Activated CD8-positive, alpha-beta T cell treated with anti-CD3 and anti-CD28 coated beads for 36 hours (primary cell): Measurements from ENCODE around the gene ZBED1. TPM values are rescaled to one million over a fixed set of nuclear protein-coding genes. Genes with fewer than 3 reads are reported as not detected.
A peak's percentile ranks its signal among the peaks of the same experiment; 100 is the strongest.

ENCODE experiments used
- ATAC-seq: fragments of 200-7000 bp; cut with Tn5 transposase; one replicate; pipeline ENCODE4 v1.10.0; 2021; ENCODE audit warnings: mild to moderate bottlenecking, moderate library complexity
- CTCF ChIA-PET: fragments of 350-600 bp; sonication (Branson Sonifier 250); formaldehyde crosslinking; loops from one replicate; lab custom pipeline; 2021; ENCODE audit warnings: antibody characterized with exemption; lab: Charles Lee
- POLR2A ChIA-PET: fragments of 350-600 bp; sonication (Branson Sonifier 250); formaldehyde crosslinking; loops from one replicate; lab custom pipeline; 2021; ENCODE audit warnings: antibody characterized with exemption; lab: Charles Lee
- DNase-seq: peaks from one replicate; pipeline ENCODE4 v3.0.0-alpha.2; 2020
- H3K27ac Mint-ChIP-seq: one replicate; pipeline ENCODE4 v1.8.0; 2021; ENCODE audit warnings: mild to moderate bottlenecking, mixed read lengths
- H3K27me3 Mint-ChIP-seq: one replicate; pipeline ENCODE4 v1.8.0; 2021; ENCODE audit warnings: mixed read lengths
- H3K36me3 Mint-ChIP-seq: one replicate; pipeline ENCODE4 v1.8.0; 2021; ENCODE audit warnings: low read depth, mixed read lengths
- H3K4me1 Mint-ChIP-seq: one replicate; pipeline ENCODE4 v1.8.0; 2021; ENCODE audit warnings: low read depth, mixed read lengths
- H3K4me3 Mint-ChIP-seq: one replicate; pipeline ENCODE4 v1.8.0; 2021; ENCODE audit warnings: mild to moderate bottlenecking, moderate library complexity, mixed read lengths
- H3K9me3 Mint-ChIP-seq: one replicate; pipeline ENCODE4 v1.8.0; 2021; ENCODE audit warnings: mixed read lengths
- CTCF ChIP-seq: fragments of 200-600 bp; IDR thresholded peaks from one replicate; pipeline ENCODE4 v1.8.0; 2022; ENCODE audit warnings: antibody characterized with exemption, mild to moderate bottlenecking
- intact Hi-C: fragments of 100-400 bp; cut with micrococcal nuclease; formaldehyde crosslinking; loops from one replicate; pipeline ENCODE4 v1.10.0; 2022
- total RNA-seq, 2 experiments: library from RNA; stranded (reverse); gene quantifications; one replicate each; pipeline ENCODE4 v1.2.3, GENCODE V29; 2021

The ZBED1 gene
- total RNA-seq, 2 experiments from 2014 or later = 26.3 to 28.7 TPM

GRCh38 chrX:2497961-2498780 is 2.6 kb downstream of the ZBED1 start:
- ChIA-PET POLR2A (no interaction called here), CTCF (no interaction called here)
- TF ChIP-seq CTCF = no peak
- H3K27ac Mint-ChIP-seq = peak overlapping the region; percentile 39
- H3K9me3 Mint-ChIP-seq = no peaks in the 10 kb centered on the region
- peaks cover 26% of the 10 kb centered on the region for H3K4me1 Mint-ChIP-seq
- DNase-seq = no peak
- H3K27me3 Mint-ChIP-seq = no peaks in the 10 kb centered on the region
- ATAC-seq = no peak
- peaks cover 24% of the 10 kb centered on the region for H3K36me3 Mint-ChIP-seq
- peak overlapping the region; percentile 74 for H3K4me3 Mint-ChIP-seq
- intact Hi-C loops = no loop called here

DNA sequence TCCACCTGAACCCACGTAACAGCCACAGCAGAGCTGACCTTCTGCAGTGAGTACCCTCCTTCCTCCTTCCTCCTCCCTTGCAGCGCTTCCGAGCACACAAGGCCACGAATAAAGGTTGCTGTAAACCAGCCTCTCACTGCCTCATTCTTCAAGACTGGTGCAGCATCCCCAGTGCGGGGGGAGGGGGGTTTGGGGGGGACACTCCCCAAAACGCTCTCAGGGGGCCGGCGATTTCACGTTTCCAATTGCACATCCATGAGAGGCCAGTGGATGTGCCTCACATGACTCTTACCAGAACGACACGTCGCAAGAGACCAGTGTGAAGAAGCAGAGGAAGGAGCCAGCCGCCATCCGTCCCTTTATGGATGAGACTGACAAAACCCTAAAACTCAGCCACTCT is 5.2 kb downstream of the ZBED1 start:
- ChIA-PET CTCF (no interaction called here), POLR2A (no interaction called here)
- Mint-ChIP-seq H3K9me3 (no peaks in the 10 kb centered on the region), H3K4me3 (no peak overlapping the region), H3K36me3 (peaks cover 32% of the 10 kb centered on the region), H3K27ac (no peak overlapping the region), H3K4me1 (peaks cover 26% of the 10 kb centered on the region), H3K27me3 (no peaks in the 10 kb centered on the region)
- DNase-seq (no peak), ATAC-seq (no peak)
- intact Hi-C loops = no loop called here
- TF ChIP-seq CTCF = no peak

DNA sequence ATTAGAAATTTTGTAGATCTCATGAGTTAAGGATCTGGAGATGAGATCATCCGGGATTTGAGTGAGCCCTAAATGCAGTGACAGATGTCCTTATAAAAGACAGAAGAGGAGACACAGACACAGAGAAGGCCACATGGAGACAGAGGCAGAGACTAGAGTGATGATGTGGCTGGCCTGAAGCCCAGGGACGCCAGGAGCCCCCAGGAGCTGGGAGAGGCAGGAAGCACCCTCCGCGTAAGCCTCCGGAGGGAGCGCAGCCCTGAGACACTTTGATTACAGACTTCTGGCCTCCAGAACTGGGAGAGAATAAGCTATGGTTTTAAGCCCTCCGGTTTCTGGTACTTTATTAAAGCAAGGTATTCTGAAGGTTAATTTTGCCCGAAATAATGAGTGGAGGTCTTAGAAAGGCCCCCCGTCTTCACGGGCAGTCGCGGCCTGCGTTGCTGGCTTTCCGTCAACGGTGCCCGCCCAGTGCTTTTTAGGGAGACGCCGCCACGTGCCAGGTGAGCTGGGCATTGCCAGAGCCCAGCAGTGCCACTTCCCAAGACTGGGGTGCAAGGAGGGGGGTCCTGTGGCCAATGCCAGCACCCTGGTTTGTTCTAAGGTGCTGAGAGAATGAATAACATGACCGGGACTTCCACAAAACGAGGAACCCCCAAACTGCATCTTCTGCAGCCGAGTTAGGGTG is 8.1 kb downstream of the ZBED1 start:
- Mint-ChIP-seq H3K27ac (no peak overlapping the region), H3K4me3 (no peak overlapping the region), H3K36me3 (peaks cover 38% of the 10 kb centered on the region), H3K27me3 (no peaks in the 10 kb centered on the region), H3K4me1 (peaks cover 7% of the 10 kb centered on the region), H3K9me3 (no peaks in the 10 kb centered on the region)
- ChIA-PET CTCF (no interaction called here), POLR2A (no interaction called here)
- intact Hi-C loops = no loop called here
- ATAC-seq (no peak), DNase-seq (no peak)
- no peak for TF ChIP-seq CTCF

- intact Hi-C loops = no loop called here
- peaks cover 5% of the 10 kb centered on the region for H3K4me1 Mint-ChIP-seq
- H3K27me3 Mint-ChIP-seq = no peaks in the 10 kb centered on the region
- no peak overlapping the region for H3K27ac Mint-ChIP-seq
- no peak for DNase-seq
- ATAC-seq = no peak
- H3K9me3 Mint-ChIP-seq = no peaks in the 10 kb centered on the region
- no peak overlapping the region for H3K4me3 Mint-ChIP-seq
- CTCF ChIA-PET = no interaction called here
- no peak for TF ChIP-seq CTCF
- peaks cover 36% of the 10 kb centered on the region for H3K36me3 Mint-ChIP-seq
- POLR2A ChIA-PET = no interaction called here
Observed at GRCh38 chrX:2490634-2491033, 10.1 kb downstream of the ZBED1 start.
